BJ (cell line): ENCODE results near the gene RBM20. TPM values are rescaled to one million over a fixed set of nuclear protein-coding genes. Genes with fewer than 3 reads are reported as not detected.

ENCODE experiments used
- CTCF ChIA-PET: fragments of 350-600 bp; formaldehyde crosslinking; extraction: SDS; loops from one replicate; lab custom pipeline; 2021; ENCODE audit warnings: antibody characterized with exemption, inconsistent platforms; lab: Yijun Ruan, JAX
- POLR2A ChIA-PET: fragments of 300-600 bp; sonication (Branson Sonifier 250); formaldehyde crosslinking; extraction: SDS; loops from one replicate; lab custom pipeline; 2021; ENCODE audit warnings: antibody characterized with exemption; lab: Charles Lee
- DNase-seq: peaks from one replicate; pipeline ENCODE4 v3.0.0-alpha.2; 2011; ENCODE audit warnings: low read depth
- H3K27me3 ChIP-seq: 2 replicates; pipeline ENCODE4 v1.6.0; 2011; ENCODE audit warnings: low read length; ENCODE audit not compliant: control insufficient read depth, insufficient read depth
- H3K36me3 ChIP-seq: 2 replicates; pipeline ENCODE4 v1.5.1; 2011; ENCODE audit warnings: low read length; ENCODE audit not compliant: control insufficient read depth, insufficient read depth
- H3K4me3 ChIP-seq: 2 replicates; pipeline ENCODE4 v1.5.1; 2011; ENCODE audit warnings: low read depth, mild to moderate bottlenecking, control low read depth, low read length
- polyA plus RNA-seq: library from polyadenylated mRNA; depleted of rRNA; stranded (reverse); fragments of >200 nt; gene quantifications from 2 replicates; pipeline ENCODE4 v1.2.3, GENCODE V29; 2011
- TF ChIP-seq, protein P1 (sequence below): IDR thresholded peaks from 2 replicates; pipeline ENCODE4 v1.5.1; 2011; ENCODE audit warnings: low read depth, mild to moderate bottlenecking, control low read depth, inconsistent platforms, low read length, moderate library complexity; ENCODE audit not compliant: insufficient read depth

RBM20 gene
- polyA plus RNA-seq, 1 experiment: not detected

DNA sequence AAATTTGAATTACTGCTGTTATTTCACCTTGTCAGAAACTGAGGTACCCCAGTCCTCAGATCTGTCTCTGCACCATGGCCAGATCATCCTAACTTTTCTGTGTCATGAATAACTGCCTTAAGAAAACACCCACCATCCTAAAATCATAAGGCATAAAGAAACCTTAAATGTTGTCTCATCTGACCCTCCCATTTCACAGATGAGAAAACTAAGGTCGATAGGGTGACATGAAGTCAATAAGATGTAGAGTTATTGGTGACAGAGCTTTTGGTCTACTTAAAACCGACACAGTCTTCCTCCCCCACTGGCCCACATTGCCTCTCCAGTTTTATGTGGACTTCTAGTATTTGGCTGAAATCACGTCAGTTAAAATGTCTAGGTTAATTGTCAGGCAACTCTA is 126.1 kb downstream of the RBM20 start:
- TF ChIP-seq, protein P1, sequence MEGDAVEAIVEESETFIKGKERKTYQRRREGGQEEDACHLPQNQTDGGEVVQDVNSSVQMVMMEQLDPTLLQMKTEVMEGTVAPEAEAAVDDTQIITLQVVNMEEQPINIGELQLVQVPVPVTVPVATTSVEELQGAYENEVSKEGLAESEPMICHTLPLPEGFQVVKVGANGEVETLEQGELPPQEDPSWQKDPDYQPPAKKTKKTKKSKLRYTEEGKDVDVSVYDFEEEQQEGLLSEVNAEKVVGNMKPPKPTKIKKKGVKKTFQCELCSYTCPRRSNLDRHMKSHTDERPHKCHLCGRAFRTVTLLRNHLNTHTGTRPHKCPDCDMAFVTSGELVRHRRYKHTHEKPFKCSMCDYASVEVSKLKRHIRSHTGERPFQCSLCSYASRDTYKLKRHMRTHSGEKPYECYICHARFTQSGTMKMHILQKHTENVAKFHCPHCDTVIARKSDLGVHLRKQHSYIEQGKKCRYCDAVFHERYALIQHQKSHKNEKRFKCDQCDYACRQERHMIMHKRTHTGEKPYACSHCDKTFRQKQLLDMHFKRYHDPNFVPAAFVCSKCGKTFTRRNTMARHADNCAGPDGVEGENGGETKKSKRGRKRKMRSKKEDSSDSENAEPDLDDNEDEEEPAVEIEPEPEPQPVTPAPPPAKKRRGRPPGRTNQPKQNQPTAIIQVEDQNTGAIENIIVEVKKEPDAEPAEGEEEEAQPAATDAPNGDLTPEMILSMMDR: no peak
- ChIA-PET POLR2A (no interaction called here), CTCF (interaction anchor here (1.1 kb wide), 1 partner anchor 611 kb away, joined by 3 read pairs; no protein-coding TSS in a partner anchor)

DNA sequence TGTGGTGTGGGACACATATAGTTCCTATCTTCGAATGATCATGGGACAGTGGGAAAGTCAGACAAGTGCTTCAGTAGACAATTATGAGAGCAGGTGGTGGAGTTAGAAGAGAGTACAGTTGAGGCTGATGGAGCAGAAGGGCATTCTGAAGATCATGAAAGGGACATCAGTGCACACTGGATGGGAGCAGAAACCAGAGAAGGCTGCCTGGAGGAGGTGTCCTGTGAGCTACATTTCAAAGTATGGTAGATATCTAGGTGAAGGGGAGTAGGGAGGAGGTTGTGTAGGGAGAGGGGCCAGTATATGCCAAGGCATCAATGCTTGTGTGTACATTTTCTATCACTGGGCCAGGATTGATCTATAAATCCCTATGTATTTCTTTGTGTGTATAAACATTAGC is 127.3 kb downstream of the RBM20 start:
- CTCF ChIA-PET: no interaction called here
- TF ChIP-seq, protein P1: no peak

More for the DNA sequence above, 126.1 kb downstream of the RBM20 start:
- DNase-seq: no peak
- Histone ChIP-seq H3K27me3 (peaks cover 4% of the 10 kb centered on the region), H3K4me3 (no peak overlapping the region), H3K36me3 (no peaks in the 10 kb centered on the region)

DNA sequence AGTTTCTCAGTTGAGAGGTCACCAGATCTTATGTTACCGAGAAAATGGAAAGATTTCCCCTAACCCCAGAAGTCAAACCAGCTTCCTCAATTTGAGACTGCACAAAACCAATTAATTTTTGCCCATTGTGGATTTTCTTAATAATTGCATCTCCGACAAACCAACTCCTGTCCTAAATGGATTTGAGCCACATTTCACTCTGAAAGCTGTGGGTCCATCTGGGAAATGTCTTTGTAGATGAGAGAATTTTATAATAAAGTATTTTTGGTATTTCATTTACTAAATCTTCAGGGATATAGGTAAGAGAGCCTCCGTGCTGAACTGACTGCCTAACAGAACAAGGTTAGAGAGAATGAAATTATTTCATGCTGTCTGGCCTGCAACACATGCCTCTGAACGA is 127.9 kb downstream of the RBM20 start:
- H3K4me3 ChIP-seq: no peak overlapping the region
- TF ChIP-seq, protein P1: no peak
- H3K27me3 ChIP-seq: peaks cover 4% of the 10 kb centered on the region
- no peak for DNase-seq
- no peaks in the 10 kb centered on the region for H3K36me3 ChIP-seq
- ChIA-PET CTCF (no interaction called here), POLR2A (no interaction called here)

More for the DNA sequence above, 127.3 kb downstream of the RBM20 start:
- DNase-seq: no peak
- POLR2A ChIA-PET: no interaction called here
- H3K36me3 ChIP-seq: no peaks in the 10 kb centered on the region
- no peak overlapping the region for H3K4me3 ChIP-seq
- peaks cover 4% of the 10 kb centered on the region for H3K27me3 ChIP-seq

DNA sequence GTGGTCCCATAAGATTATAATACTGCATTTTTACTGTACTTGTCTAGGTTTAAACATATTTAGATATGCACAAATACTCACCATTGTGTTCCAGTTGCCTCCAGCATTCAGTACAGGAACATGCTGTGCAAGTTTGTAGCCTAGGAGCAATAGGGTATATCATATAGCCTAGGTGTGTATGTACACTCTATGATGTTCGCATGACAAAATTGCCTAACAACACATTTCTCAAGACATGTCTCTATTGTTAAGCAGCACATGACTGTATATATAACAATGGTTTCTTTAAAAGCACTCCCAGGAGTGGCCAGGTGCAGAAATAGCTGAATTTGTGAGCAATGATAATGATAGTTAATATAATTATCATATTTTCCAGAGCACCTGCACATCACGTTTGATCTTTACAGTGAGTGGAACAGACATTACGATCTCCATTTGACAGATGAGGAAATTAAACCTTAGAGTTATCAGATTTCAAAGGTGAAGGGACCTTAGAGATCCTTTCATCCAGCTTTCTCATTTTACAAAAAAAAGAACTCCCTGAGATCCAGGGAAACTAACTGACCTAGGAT is 128.4 kb downstream of the RBM20 start:
- H3K36me3 ChIP-seq: no peaks in the 10 kb centered on the region
- ChIA-PET CTCF (no interaction called here), POLR2A (no interaction called here)
- peaks cover 4% of the 10 kb centered on the region for H3K27me3 ChIP-seq
- no peak overlapping the region for H3K4me3 ChIP-seq
- no peak for DNase-seq
- TF ChIP-seq, protein P1: no peak

DNA sequence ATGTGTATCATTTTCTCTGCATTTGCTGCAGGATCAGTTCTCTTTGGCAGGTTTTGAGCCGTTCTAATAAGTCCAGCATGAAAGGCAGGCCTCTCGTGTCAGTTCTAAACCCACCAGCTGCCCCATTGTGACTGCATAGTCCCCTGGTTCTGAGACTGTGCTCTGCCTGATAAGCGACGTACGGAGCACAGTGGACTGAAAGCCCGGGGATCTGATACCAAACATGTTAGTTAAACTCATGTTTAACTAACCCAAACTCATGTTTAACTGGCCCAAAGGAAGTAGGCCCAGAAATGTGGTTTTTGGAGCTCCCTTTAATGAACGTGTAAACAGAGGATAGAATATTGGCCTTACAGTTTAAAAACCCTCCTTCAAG is 129.5 kb downstream of the RBM20 start:
- DNase-seq: no peak
- TF ChIP-seq, protein P1: no peak
- Histone ChIP-seq H3K27me3 (peaks cover 8% of the 10 kb centered on the region), H3K4me3 (no peak overlapping the region), H3K36me3 (no peaks in the 10 kb centered on the region)
- ChIA-PET POLR2A (no interaction called here), CTCF (interaction anchor here (0.9 kb wide), 1 partner anchor 28 kb away, joined by 5 read pairs; no protein-coding TSS in a partner anchor)
